ENCODE data around the gene DCTD. TPM values are rescaled to one million over a fixed set of nuclear protein-coding genes. Genes with fewer than 3 reads are reported as not detected.

Gene DCTD
- 78.9 and 87.3 TPM in 2 replicates for total RNA-seq

DNA sequence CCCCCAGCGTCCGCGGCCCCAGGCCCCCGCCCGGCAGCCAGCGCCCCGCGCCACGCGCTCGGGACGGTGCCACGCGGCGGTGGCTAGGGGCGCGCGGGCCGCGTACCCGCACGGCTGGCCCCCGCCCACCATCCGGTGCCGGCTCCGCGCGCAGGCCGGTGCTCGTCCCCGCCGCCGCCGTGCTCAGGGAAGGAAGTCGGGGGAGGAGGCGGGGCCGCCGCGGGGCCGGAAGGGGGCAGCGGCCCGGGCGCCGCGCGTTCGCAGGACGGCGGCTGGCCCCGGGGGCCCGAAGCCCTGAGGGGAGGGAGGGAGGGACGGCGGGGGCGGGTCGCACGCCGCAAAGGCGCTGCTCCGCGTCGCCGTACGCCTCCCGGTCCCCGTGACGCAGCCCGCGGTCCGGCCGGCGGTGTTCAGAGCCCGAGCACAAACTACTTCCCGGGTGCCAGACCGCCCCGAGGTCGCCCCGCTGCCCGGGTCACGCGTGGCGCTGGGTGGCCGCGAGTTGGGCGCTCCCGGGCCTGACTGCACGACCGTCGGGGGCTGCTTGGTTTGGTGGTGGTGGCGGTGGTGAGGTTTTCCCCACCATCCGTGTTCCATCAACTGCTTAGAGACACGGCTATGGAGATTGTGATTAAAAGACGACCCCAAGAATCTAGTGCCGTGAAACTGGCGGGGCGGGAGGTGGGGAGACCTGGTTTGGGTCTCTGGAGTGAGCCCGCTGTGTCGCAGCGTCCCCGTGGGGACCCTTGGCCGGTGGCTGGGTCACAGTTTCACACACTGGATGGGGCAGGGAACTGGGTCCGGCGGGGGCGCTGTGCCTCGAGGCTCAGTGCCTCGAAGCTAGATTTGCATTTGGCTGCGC, at the start of gene DCTD:
Gene DCTD (minus strand): TSS at position 205 of the 862 bp plus-strand sequence. CDS start 1,818 bp downstream, outside the sequence.

Other genes starting within 250 kb of the DCTD start
- 13.0 and 14.4 TPM in 2 replicates for gene WWC2, start 181.9 kb upstream of the DCTD start, total RNA-seq